SU-DHL-6 (cell line): ENCODE data around the gene PALMD.

Experiments used
- H2AFZ ChIP-seq: fragments of 200-600 bp; sonication (generic); 2 replicates; pipeline ENCODE4 v1.6.1; 2014; ENCODE audit warnings: low read depth, mild to moderate bottlenecking, moderate library complexity, mixed read lengths, antibody characterized with exemption, low read length; ENCODE audit not compliant: severe bottlenecking
- H3F3A ChIP-seq: fragments of 200-600 bp; shearing (Covaris generic); 2 replicates; pipeline ENCODE4 v1.6.0; 2016; ENCODE audit warnings: antibody characterized with exemption, mild to moderate bottlenecking; ENCODE audit not compliant: insufficient read depth
- H3K27ac ChIP-seq: fragments of 200-600 bp; sonication (generic); 2 replicates; pipeline ENCODE4 v1.5.1; 2016; ENCODE audit warnings: low read depth, mild to moderate bottlenecking, low read length, moderate library complexity, mixed read lengths
- H3K27me3 ChIP-seq: fragments of 200-600 bp; sonication (generic), shearing (Covaris generic); 2 replicates; pipeline ENCODE4 v1.6.0; 2014; ENCODE audit warnings: mild to moderate bottlenecking, low read length
- H3K36me3 ChIP-seq: fragments of 200-600 bp; sonication (generic); 2 replicates; pipeline ENCODE4 v1.6.1; 2014; ENCODE audit warnings: mild to moderate bottlenecking, low read length, mixed read lengths
- H3K4me2 ChIP-seq: fragments of 300-600, 200-600 bp; shearing (Covaris generic), sonication (generic); 2 replicates; pipeline ENCODE4 v1.6.0; 2014; ENCODE audit warnings: low read length, low read depth, mild to moderate bottlenecking; ENCODE audit not compliant: poor library complexity, severe bottlenecking
- H3K4me3 ChIP-seq: fragments of 200-600 bp; sonication (generic); 2 replicates; pipeline ENCODE4 v1.5.1; 2014; ENCODE audit warnings: antibody characterized with exemption, low read length, mild to moderate bottlenecking, mixed read lengths; ENCODE audit not compliant: insufficient read depth, poor library complexity, severe bottlenecking
- H3K79me2 ChIP-seq: fragments of 200-600 bp; sonication (generic); 2 replicates; pipeline ENCODE4 v1.6.1; 2014; ENCODE audit warnings: mild to moderate bottlenecking, low read length, moderate library complexity; ENCODE audit not compliant: insufficient read depth
- H3K9ac ChIP-seq: fragments of 200-600 bp; sonication (generic); 2 replicates; pipeline ENCODE4 v1.7.0; 2014; ENCODE audit warnings: mild to moderate bottlenecking, low read length
- H3K9me2 ChIP-seq: fragments of 200-600 bp; sonication (generic); replicated peaks from 2 replicates; pipeline ENCODE4 v1.6.1; 2014; ENCODE audit warnings: low read length; ENCODE audit not compliant: insufficient read depth
- H3K9me3 ChIP-seq: fragments of 200-600 bp; sonication (generic); 2 replicates; pipeline ENCODE4 v1.6.1; 2014; ENCODE audit warnings: low read length, mixed read lengths; ENCODE audit not compliant: insufficient read depth
- H4K20me1 ChIP-seq: fragments of 200-600 bp; sonication (generic); 2 replicates; pipeline ENCODE4 v1.6.1; 2014; ENCODE audit warnings: low read depth, mild to moderate bottlenecking, antibody characterized with exemption, low read length, moderate library complexity, mixed read lengths
- EZH2phosphoT487 ChIP-seq: fragments of 200-600 bp; sonication (generic), shearing (Covaris generic); conservative IDR thresholded peaks from 2 replicates; pipeline ENCODE4 v1.6.1; 2018; ENCODE audit warnings: mild to moderate bottlenecking, antibody characterized with exemption, low read length, moderate library complexity, mixed read lengths
- TF ChIP-seq, protein P1 (sequence below): fragments of 200-600 bp; sonication (generic); IDR thresholded peaks from one replicate; pipeline ENCODE4 v1.5.1; 2017; ENCODE audit warnings: antibody characterized with exemption, mild to moderate bottlenecking, low read length, moderate library complexity; ENCODE audit not compliant: insufficient read depth, poor library complexity, severe bottlenecking

Gene PALMD, protein sequence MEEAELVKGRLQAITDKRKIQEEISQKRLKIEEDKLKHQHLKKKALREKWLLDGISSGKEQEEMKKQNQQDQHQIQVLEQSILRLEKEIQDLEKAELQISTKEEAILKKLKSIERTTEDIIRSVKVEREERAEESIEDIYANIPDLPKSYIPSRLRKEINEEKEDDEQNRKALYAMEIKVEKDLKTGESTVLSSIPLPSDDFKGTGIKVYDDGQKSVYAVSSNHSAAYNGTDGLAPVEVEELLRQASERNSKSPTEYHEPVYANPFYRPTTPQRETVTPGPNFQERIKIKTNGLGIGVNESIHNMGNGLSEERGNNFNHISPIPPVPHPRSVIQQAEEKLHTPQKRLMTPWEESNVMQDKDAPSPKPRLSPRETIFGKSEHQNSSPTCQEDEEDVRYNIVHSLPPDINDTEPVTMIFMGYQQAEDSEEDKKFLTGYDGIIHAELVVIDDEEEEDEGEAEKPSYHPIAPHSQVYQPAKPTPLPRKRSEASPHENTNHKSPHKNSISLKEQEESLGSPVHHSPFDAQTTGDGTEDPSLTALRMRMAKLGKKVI

DNA sequence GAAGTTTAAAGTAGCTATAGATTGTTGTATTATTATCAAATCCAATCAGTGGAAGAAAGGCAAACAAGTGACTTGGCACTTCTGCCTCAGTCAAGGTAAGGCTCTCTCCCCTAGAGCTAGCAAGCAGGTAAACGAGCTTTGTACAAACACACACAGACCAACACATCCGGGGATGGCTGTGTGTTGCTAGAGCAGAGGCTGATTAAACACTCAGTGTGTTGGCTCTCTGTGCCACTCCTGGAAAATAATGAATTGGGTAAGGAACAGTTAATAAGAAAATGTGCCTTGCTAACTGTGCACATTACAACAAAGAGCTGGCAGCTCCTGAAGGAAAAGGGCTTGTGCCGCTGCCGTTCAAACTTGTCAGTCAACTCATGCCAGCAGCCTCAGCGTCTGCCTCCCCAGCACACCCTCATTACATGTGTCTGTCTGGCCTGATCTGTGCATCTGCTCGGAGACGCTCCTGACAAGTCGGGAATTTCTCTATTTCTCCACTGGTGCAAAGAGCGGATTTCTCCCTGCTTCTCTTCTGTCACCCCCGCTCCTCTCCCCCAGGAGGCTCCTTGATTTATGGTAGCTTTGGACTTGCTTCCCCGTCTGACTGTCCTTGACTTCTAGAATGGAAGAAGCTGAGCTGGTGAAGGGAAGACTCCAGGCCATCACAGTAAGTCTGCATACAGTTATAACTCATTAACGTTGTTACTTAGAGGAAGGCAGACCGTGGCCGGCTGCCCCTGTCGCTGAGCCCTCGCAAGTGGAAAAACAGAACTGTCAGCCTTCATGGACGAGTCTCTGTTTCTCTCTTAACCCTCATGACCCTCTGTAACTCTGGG is at the start of gene PALMD:
Gene PALMD, plus strand, starts transcription at position 415 of the 833 bp plus-strand sequence. Its CDS starts 205 bp downstream, at position 620.
- no peaks in the 10 kb centered on the region for H3K9me2 ChIP-seq
- H2AFZ ChIP-seq: no peak within 1 kb of the TSS
- H3K79me2 ChIP-seq: no peaks in the 10 kb centered on the region
- H3K36me3 ChIP-seq: no peaks in the 10 kb centered on the region
- no peak within 1 kb of the TSS for H3K27ac ChIP-seq
- H3K9ac ChIP-seq: no peak within 1 kb of the TSS
- TF ChIP-seq, protein P1, sequence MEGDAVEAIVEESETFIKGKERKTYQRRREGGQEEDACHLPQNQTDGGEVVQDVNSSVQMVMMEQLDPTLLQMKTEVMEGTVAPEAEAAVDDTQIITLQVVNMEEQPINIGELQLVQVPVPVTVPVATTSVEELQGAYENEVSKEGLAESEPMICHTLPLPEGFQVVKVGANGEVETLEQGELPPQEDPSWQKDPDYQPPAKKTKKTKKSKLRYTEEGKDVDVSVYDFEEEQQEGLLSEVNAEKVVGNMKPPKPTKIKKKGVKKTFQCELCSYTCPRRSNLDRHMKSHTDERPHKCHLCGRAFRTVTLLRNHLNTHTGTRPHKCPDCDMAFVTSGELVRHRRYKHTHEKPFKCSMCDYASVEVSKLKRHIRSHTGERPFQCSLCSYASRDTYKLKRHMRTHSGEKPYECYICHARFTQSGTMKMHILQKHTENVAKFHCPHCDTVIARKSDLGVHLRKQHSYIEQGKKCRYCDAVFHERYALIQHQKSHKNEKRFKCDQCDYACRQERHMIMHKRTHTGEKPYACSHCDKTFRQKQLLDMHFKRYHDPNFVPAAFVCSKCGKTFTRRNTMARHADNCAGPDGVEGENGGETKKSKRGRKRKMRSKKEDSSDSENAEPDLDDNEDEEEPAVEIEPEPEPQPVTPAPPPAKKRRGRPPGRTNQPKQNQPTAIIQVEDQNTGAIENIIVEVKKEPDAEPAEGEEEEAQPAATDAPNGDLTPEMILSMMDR: no peak
- no peak for TF ChIP-seq EZH2phosphoT487
- H3K4me2 ChIP-seq: no peak within 1 kb of the TSS
- no peaks in the 10 kb centered on the region for H3F3A ChIP-seq
- H3K4me3 ChIP-seq: no peak within 1 kb of the TSS
- no peaks in the 10 kb centered on the region for H4K20me1 ChIP-seq
- H3K27me3 ChIP-seq: no peaks in the 10 kb centered on the region
- no peaks in the 10 kb centered on the region for H3K9me3 ChIP-seq

DNA sequence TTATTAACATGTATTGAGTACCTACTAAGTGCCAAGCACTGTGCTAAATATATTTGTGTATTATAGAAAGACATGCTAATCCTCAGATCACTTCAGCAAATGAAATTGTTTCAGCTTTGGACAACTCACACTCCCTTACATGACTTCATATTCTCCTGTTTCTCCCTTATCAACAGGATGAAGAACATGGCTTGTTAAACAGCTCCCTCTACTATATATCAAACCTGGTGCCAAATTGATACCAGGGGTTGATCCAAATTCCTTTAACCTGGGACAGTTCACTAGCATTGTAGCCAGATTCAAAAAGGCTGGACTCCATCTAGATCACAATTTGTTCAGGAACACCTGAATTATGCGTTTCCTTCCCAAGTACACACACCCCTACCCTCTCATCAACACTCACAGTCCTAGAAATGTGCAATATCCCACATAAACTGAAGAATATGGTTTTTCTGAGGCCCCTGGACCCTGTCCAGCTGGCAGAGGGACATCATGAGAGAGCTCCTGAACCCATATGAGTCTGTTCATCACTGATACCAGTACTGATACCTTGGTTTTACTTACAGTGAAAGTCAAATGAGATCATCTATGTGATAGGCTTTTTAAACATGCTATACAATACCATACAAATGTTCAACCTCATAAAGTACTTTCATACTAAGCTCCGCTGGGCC is 47.0 kb upstream of the PALMD start:
- no peak overlapping the region for H2AFZ ChIP-seq

DNA sequence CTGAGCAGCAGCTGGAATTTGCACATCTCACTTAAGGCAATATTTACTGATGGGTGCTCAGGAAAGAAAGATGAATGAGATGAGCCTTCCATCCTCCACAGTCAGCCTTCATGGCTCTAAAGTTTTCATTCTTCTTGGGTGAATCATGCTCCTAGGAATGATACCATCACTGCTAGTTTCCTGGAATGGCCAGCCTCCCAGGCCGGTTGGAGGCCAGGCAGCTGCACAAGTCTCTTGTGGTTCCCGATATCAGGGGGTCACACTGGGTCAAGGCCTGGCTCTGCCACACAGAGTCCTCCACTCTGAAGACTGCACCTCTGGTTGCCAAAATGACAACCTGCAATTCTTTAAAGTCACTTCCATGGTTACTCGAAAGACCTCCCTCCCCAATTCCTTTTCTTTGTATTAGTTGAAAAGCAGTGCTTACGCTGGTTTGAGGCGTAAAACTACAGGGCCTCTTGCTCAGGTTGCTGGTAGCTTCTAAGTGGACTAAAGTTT is 46.2 kb upstream of the PALMD start:
- H3F3A ChIP-seq: no peaks in the 10 kb centered on the region
- TF ChIP-seq EZH2phosphoT487: no peak
- TF ChIP-seq, protein P1: no peak
- H3K79me2 ChIP-seq: no peaks in the 10 kb centered on the region
- no peak overlapping the region for H3K9ac ChIP-seq
- no peaks in the 10 kb centered on the region for H3K27me3 ChIP-seq
- no peaks in the 10 kb centered on the region for H3K9me2 ChIP-seq
- no peak overlapping the region for H2AFZ ChIP-seq
- H3K36me3 ChIP-seq: no peaks in the 10 kb centered on the region
- H4K20me1 ChIP-seq: no peaks in the 10 kb centered on the region
- no peaks in the 10 kb centered on the region for H3K9me3 ChIP-seq
- no peak overlapping the region for H3K27ac ChIP-seq
- H3K4me3 ChIP-seq: no peak overlapping the region
- no peak overlapping the region for H3K4me2 ChIP-seq

More for the DNA sequence above, 47.0 kb upstream of the PALMD start:
- H3K4me2 ChIP-seq: no peak overlapping the region
- no peak overlapping the region for H3K27ac ChIP-seq
- H3K27me3 ChIP-seq: no peaks in the 10 kb centered on the region
- no peaks in the 10 kb centered on the region for H3K9me2 ChIP-seq
- H3K9me3 ChIP-seq: no peaks in the 10 kb centered on the region
- no peak overlapping the region for H3K4me3 ChIP-seq
- no peaks in the 10 kb centered on the region for H4K20me1 ChIP-seq
- H3F3A ChIP-seq: no peaks in the 10 kb centered on the region
- TF ChIP-seq, protein P1: no peak
- TF ChIP-seq EZH2phosphoT487: no peak
- no peak overlapping the region for H3K9ac ChIP-seq
- H3K36me3 ChIP-seq: no peaks in the 10 kb centered on the region
- no peaks in the 10 kb centered on the region for H3K79me2 ChIP-seq
